ENCODE data around the gene FASLG.
"Not testable (repeated sequence)": the region's sequence is repeated elsewhere in the genome, so short reads cannot be mapped to it uniquely, and the experiment has no call there.

Gene FASLG, protein sequence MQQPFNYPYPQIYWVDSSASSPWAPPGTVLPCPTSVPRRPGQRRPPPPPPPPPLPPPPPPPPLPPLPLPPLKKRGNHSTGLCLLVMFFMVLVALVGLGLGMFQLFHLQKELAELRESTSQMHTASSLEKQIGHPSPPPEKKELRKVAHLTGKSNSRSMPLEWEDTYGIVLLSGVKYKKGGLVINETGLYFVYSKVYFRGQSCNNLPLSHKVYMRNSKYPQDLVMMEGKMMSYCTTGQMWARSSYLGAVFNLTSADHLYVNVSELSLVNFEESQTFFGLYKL

DNA sequence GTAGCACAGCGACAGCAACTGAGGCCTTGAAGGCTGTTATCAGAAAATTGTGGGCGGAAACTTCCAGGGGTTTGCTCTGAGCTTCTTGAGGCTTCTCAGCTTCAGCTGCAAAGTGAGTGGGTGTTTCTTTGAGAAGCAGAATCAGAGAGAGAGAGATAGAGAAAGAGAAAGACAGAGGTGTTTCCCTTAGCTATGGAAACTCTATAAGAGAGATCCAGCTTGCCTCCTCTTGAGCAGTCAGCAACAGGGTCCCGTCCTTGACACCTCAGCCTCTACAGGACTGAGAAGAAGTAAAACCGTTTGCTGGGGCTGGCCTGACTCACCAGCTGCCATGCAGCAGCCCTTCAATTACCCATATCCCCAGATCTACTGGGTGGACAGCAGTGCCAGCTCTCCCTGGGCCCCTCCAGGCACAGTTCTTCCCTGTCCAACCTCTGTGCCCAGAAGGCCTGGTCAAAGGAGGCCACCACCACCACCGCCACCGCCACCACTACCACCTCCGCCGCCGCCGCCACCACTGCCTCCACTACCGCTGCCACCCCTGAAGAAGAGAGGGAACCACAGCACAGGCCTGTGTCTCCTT is at the start of gene FASLG:
Gene FASLG (plus strand): TSS at position 233 of the 583 bp plus-strand sequence. CDS start 99 bp downstream, at position 332.
- H3K27me3 ChIP-seq (ENCODE audit: control insufficient read depth in 5 of 5, insufficient read depth in 4 of 5, low read length in 5 of 5), result peaks cover 0 to 3% (median 0%) of the 10 kb centered on the region in 5 donors
- H3K9me3 ChIP-seq (ENCODE audit: control insufficient read depth in 5 of 5, low read length in 5 of 5), result no peaks in the 10 kb centered on the region
- no peaks in the 10 kb centered on the region for H3K36me3 ChIP-seq (ENCODE audit: control insufficient read depth in 5 of 5, insufficient read depth in 5 of 5, low read length in 5 of 5)
- H3K9ac ChIP-seq (ENCODE audit: low read length in 5 of 5), result no peak within 1 kb of the TSS
- H3K27ac ChIP-seq (ENCODE audit: low read depth, low read length), result no peak within 1 kb of the TSS
- H3K4me3 ChIP-seq (ENCODE audit: low read depth in 1 of 5, low read length in 5 of 5), result no peak within 1 kb of the TSS
- H3K4me1 ChIP-seq (ENCODE audit: control insufficient read depth in 5 of 5, insufficient read depth in 5 of 5, low read length in 5 of 5), result peaks cover 0 to 4% (median 0%) of the 10 kb centered on the region in 5 donors

GRCh38 chr1:172609528-172609927 is 49.4 kb upstream of the FASLG start:
- Histone ChIP-seq H3K9ac (ENCODE audit: low read length in 5 of 5) (no peak overlapping the region), H3K27ac (ENCODE audit: low read depth, low read length) (no peak overlapping the region), H3K4me1 (ENCODE audit: control insufficient read depth in 5 of 5, insufficient read depth in 5 of 5, low read length in 5 of 5) (peaks cover 0 to 3% (median 0%) of the 10 kb centered on the region in 5 donors), H3K27me3 (ENCODE audit: control insufficient read depth in 5 of 5, insufficient read depth in 4 of 5, low read length in 5 of 5) (no peaks in the 10 kb centered on the region), H3K4me3 (ENCODE audit: low read depth in 1 of 5, low read length in 5 of 5) (no peak overlapping the region), H3K9me3 (ENCODE audit: control insufficient read depth in 5 of 5, low read length in 5 of 5) (no peaks in the 10 kb centered on the region), H3K36me3 (ENCODE audit: control insufficient read depth in 5 of 5, insufficient read depth in 5 of 5, low read length in 5 of 5) (peaks cover 13 to 29% (median 20%) of the 10 kb centered on the region in 5 donors)

DNA sequence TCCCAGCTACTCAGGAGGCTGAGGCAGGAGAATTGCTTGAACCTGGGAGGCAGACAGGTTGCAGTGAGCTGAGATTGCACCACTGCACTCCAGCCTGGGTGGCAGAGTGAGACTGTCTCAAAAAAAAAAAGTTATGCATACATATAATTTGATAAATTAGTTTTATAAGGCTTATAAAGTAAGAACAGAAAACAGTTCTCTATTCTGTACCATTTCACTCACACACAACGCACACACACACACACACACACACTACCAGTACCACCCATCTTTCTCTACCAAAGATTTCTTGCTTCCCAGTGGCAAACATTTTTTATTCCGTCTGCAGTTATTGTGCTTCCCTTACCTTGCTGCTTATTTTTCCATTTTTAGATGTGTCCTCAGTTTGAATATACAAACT is 46.4 kb upstream of the FASLG start:
- H3K36me3 ChIP-seq (ENCODE audit: control insufficient read depth in 5 of 5, insufficient read depth in 5 of 5, low read length in 5 of 5), result peaks cover 13 to 26% (median 20%) of the 10 kb centered on the region in 5 donors
- H3K4me3 ChIP-seq (ENCODE audit: low read depth in 1 of 5, low read length in 5 of 5), result no peak overlapping the region
- no peak overlapping the region for H3K9ac ChIP-seq (ENCODE audit: low read length in 5 of 5)
- no peaks in the 10 kb centered on the region for H3K27me3 ChIP-seq (ENCODE audit: control insufficient read depth in 5 of 5, insufficient read depth in 4 of 5, low read length in 5 of 5)
- peaks cover 0 to 12% (median 7%) of the 10 kb centered on the region in 5 donors for H3K9me3 ChIP-seq (ENCODE audit: control insufficient read depth in 5 of 5, low read length in 5 of 5)
- H3K4me1 ChIP-seq (ENCODE audit: control insufficient read depth in 5 of 5, insufficient read depth in 5 of 5, low read length in 5 of 5), result no peaks in the 10 kb centered on the region
- no peak overlapping the region for H3K27ac ChIP-seq (ENCODE audit: low read depth, low read length)

GRCh38 chr1:172613294-172613693 is 45.6 kb upstream of the FASLG start:
- Histone ChIP-seq H3K36me3 (ENCODE audit: control insufficient read depth in 5 of 5, insufficient read depth in 5 of 5, low read length in 5 of 5) (peaks cover 13 to 26% (median 20%) of the 10 kb centered on the region in 5 donors), H3K4me1 (ENCODE audit: control insufficient read depth in 5 of 5, insufficient read depth in 5 of 5, low read length in 5 of 5) (no peaks in the 10 kb centered on the region), H3K27me3 (ENCODE audit: control insufficient read depth in 5 of 5, insufficient read depth in 4 of 5, low read length in 5 of 5) (no peaks in the 10 kb centered on the region), H3K9me3 (ENCODE audit: control insufficient read depth in 5 of 5, low read length in 5 of 5) (peaks cover 0 to 12% (median 7%) of the 10 kb centered on the region in 5 donors), H3K9ac (ENCODE audit: low read length in 5 of 5) (no peak overlapping the region), H3K4me3 (ENCODE audit: low read depth in 1 of 5, low read length in 5 of 5) (no peak overlapping the region), H3K27ac (ENCODE audit: low read depth, low read length) (no peak overlapping the region)

- Histone ChIP-seq H3K36me3 (ENCODE audit: control insufficient read depth in 5 of 5, insufficient read depth in 5 of 5, low read length in 5 of 5) (peaks cover 0 to 5% (median 0%) of the 10 kb centered on the region in 5 donors), H3K4me3 (ENCODE audit: low read depth in 1 of 5, low read length in 5 of 5) (no peak overlapping the region), H3K9ac (ENCODE audit: low read length in 5 of 5) (no peak overlapping the region), H3K4me1 (ENCODE audit: control insufficient read depth in 5 of 5, insufficient read depth in 5 of 5, low read length in 5 of 5) (no peaks in the 10 kb centered on the region), H3K9me3 (ENCODE audit: control insufficient read depth in 5 of 5, low read length in 5 of 5) (peaks cover 0 to 20% (median 17%) of the 10 kb centered on the region in 5 donors), H3K27me3 (ENCODE audit: control insufficient read depth in 5 of 5, insufficient read depth in 4 of 5, low read length in 5 of 5) (no peaks in the 10 kb centered on the region), H3K27ac (ENCODE audit: low read depth, low read length) (no peak overlapping the region)
Observed at GRCh38 chr1:172616195-172616594, 42.7 kb upstream of the FASLG start.

DNA sequence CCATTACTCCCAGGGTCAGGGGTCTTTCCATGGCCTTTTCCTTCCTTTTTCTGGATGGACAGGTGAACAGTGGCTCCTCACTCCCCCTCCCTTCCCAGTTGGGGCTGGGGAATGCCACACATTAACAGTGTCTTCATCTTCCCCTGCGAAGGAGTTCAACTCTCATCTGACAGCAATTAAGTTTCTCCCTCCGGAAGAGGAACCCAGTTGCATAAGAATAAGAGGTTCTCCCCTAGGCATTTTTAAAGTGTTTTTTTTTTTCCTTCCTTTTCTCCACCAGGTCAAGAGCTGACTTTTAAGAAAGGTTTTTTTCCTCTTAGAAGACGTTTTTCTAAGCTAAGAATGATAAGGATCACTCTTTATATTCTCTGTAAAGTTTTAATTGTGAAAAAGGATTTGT is 42.3 kb upstream of the FASLG start:
- Histone ChIP-seq H3K36me3 (ENCODE audit: control insufficient read depth in 5 of 5, insufficient read depth in 5 of 5, low read length in 5 of 5) (peaks cover 0 to 1% (median 0%) of the 10 kb centered on the region in 5 donors), H3K4me3 (ENCODE audit: low read depth in 1 of 5, low read length in 5 of 5) (no peak overlapping the region), H3K9me3 (ENCODE audit: control insufficient read depth in 5 of 5, low read length in 5 of 5) (peaks cover 0 to 20% (median 17%) of the 10 kb centered on the region in 5 donors), H3K9ac (ENCODE audit: low read length in 5 of 5) (no peak overlapping the region), H3K4me1 (ENCODE audit: control insufficient read depth in 5 of 5, insufficient read depth in 5 of 5, low read length in 5 of 5) (no peaks in the 10 kb centered on the region), H3K27me3 (ENCODE audit: control insufficient read depth in 5 of 5, insufficient read depth in 4 of 5, low read length in 5 of 5) (no peaks in the 10 kb centered on the region), H3K27ac (ENCODE audit: low read depth, low read length) (no peak overlapping the region)

- not testable (repeated sequence) for H3K36me3 ChIP-seq (ENCODE audit: control insufficient read depth in 5 of 5, insufficient read depth in 5 of 5, low read length in 5 of 5); H3K27ac ChIP-seq (ENCODE audit: low read depth, low read length); H3K27me3 ChIP-seq (ENCODE audit: control insufficient read depth in 5 of 5, insufficient read depth in 4 of 5, low read length in 5 of 5); H3K4me3 ChIP-seq (ENCODE audit: low read depth in 1 of 5, low read length in 5 of 5); H3K4me1 ChIP-seq (ENCODE audit: control insufficient read depth in 5 of 5, insufficient read depth in 5 of 5, low read length in 5 of 5); H3K9ac ChIP-seq (ENCODE audit: low read length in 5 of 5)
- peaks cover 0 to 22% (median 17%) of the 10 kb centered on the region in 5 donors for H3K9me3 ChIP-seq (ENCODE audit: control insufficient read depth in 5 of 5, low read length in 5 of 5)
Observed at GRCh38 chr1:172620603-172621002, 38.3 kb upstream of the FASLG start.

DNA sequence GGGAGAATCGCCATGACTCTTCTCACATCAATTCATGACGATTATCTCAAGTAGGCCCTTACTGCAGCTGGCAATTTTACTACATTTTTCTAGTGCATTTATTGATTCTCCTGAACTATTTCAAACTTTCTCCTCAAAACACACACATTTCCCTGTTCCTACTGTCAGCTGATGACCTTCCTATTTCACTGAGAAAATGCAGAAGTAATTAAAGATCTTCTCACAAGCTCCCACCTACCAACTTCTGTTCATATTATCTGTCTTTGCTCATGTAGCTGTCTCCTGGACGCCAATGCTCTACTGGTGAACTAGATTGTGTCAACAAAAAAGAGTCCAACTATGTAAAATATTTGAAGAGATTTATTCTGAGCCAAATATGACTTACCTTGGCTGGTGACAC is 36.4 kb upstream of the FASLG start:
- H3K27me3 ChIP-seq (ENCODE audit: control insufficient read depth in 5 of 5, insufficient read depth in 4 of 5, low read length in 5 of 5), result no peaks in the 10 kb centered on the region
- no peak overlapping the region for H3K27ac ChIP-seq (ENCODE audit: low read depth, low read length)
- no peaks in the 10 kb centered on the region for H3K4me1 ChIP-seq (ENCODE audit: control insufficient read depth in 5 of 5, insufficient read depth in 5 of 5, low read length in 5 of 5)
- no peaks in the 10 kb centered on the region for H3K36me3 ChIP-seq (ENCODE audit: control insufficient read depth in 5 of 5, insufficient read depth in 5 of 5, low read length in 5 of 5)
- H3K9ac ChIP-seq (ENCODE audit: low read length in 5 of 5), result no peak overlapping the region
- no peak overlapping the region for H3K4me3 ChIP-seq (ENCODE audit: low read depth in 1 of 5, low read length in 5 of 5)
- peaks cover 0 to 17% (median 8%) of the 10 kb centered on the region in 5 donors for H3K9me3 ChIP-seq (ENCODE audit: control insufficient read depth in 5 of 5, low read length in 5 of 5)

GRCh38 chr1:172623748-172624147 is 35.2 kb upstream of the FASLG start:
- Histone ChIP-seq H3K9ac (ENCODE audit: low read length in 5 of 5) (no peak overlapping the region), H3K9me3 (ENCODE audit: control insufficient read depth in 5 of 5, low read length in 5 of 5) (peaks cover 0 to 17% (median 8%) of the 10 kb centered on the region in 5 donors), H3K4me3 (ENCODE audit: low read depth in 1 of 5, low read length in 5 of 5) (no peak overlapping the region), H3K27me3 (ENCODE audit: control insufficient read depth in 5 of 5, insufficient read depth in 4 of 5, low read length in 5 of 5) (no peaks in the 10 kb centered on the region), H3K27ac (ENCODE audit: low read depth, low read length) (no peak overlapping the region), H3K36me3 (ENCODE audit: control insufficient read depth in 5 of 5, insufficient read depth in 5 of 5, low read length in 5 of 5) (no peaks in the 10 kb centered on the region), H3K4me1 (ENCODE audit: control insufficient read depth in 5 of 5, insufficient read depth in 5 of 5, low read length in 5 of 5) (no peaks in the 10 kb centered on the region)

DNA sequence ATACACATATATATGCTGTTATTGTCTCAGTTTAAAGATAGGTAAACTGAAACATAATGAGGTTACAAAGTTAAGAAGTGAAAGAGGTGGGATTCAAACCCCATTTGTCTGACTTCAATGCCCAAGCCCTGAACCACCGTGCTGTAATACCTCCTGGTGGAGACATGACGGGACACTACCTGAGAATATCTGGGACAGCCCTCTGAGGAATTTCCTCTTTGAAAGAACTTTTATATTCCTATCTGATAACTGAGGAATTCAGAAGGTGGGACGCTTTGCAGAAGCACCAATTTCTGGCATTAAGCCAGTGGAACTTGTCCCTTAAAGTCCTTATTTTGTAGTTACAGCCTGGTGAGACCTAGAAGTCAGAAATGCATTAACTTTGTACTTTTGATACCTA is 32.1 kb upstream of the FASLG start:
- Histone ChIP-seq H3K4me1 (ENCODE audit: control insufficient read depth in 5 of 5, insufficient read depth in 5 of 5, low read length in 5 of 5) (no peaks in the 10 kb centered on the region), H3K27ac (ENCODE audit: low read depth, low read length) (no peak overlapping the region), H3K36me3 (ENCODE audit: control insufficient read depth in 5 of 5, insufficient read depth in 5 of 5, low read length in 5 of 5) (no peaks in the 10 kb centered on the region), H3K9me3 (ENCODE audit: control insufficient read depth in 5 of 5, low read length in 5 of 5) (peaks cover 0 to 5% (median 2%) of the 10 kb centered on the region in 5 donors), H3K9ac (ENCODE audit: low read length in 5 of 5) (no peak overlapping the region), H3K27me3 (ENCODE audit: control insufficient read depth in 5 of 5, insufficient read depth in 4 of 5, low read length in 5 of 5) (no peaks in the 10 kb centered on the region), H3K4me3 (ENCODE audit: low read depth in 1 of 5, low read length in 5 of 5) (no peak overlapping the region)

All from subcutaneous abdominal adipose tissue (tissue), 5 donors.